Measurements from ENCODE around the gene TRAFD1. TPM values are rescaled to one million over a fixed set of nuclear protein-coding genes. Genes with fewer than 3 reads are reported as not detected.

TRAFD1 gene
- total RNA-seq, 1 donor from 2014 or later, result 40.4 TPM

DNA sequence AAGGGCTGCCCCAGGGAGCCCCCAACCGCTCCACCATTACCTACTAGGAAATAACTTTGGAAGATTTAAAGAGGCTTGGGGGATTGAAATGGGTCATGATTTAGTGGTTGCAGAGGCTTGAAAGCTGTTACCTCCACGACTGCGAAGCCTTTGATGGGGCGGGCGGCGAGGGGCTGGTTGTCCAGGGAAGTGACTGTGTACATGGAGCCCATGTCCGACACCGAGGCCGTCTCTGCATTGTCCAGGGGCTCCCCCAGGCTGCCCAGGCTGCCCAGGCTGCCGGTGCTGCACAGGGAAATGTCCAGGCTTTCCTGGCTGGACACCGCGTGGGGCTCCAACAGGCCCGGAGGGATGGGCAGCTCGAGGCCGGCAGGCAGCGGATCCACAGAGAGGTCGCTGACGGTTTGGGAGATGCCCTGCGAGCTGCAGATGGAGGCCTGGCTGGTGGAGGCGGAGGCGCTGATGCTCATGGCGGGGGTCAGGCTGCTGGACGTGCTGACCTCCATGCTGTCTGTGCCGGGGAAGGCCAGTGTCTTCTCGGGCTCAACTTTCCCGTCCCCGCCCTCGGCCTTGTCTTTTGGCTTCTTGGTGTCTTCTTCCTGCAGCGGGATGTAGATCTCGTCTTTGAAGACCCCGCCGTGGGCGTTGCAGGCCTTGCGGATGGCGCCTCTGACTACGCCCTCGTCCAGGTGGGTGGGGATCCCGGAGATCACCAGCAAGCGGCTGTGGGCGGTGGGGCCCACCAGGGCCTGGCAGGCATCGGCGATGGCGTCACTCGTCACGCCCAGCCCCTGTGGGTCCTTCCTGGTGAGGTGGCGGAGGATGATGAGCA lies 58.9 kb downstream of the TRAFD1 start:
- DNase-seq (ENCODE audit: extremely low spot score, unreplicated experiment), result no peak
- Mint-ChIP-seq H3K9me3 (no peaks in the 10 kb centered on the region), H3K4me1 (ENCODE audit: unreplicated experiment) (peaks cover 3% of the 10 kb centered on the region), H3K27me3 (no peaks in the 10 kb centered on the region), H3K27ac (no peak overlapping the region), H3K4me3 (no peak overlapping the region), H3K36me3 (peaks cover 3% of the 10 kb centered on the region)
- TF ChIP-seq, protein P1, sequence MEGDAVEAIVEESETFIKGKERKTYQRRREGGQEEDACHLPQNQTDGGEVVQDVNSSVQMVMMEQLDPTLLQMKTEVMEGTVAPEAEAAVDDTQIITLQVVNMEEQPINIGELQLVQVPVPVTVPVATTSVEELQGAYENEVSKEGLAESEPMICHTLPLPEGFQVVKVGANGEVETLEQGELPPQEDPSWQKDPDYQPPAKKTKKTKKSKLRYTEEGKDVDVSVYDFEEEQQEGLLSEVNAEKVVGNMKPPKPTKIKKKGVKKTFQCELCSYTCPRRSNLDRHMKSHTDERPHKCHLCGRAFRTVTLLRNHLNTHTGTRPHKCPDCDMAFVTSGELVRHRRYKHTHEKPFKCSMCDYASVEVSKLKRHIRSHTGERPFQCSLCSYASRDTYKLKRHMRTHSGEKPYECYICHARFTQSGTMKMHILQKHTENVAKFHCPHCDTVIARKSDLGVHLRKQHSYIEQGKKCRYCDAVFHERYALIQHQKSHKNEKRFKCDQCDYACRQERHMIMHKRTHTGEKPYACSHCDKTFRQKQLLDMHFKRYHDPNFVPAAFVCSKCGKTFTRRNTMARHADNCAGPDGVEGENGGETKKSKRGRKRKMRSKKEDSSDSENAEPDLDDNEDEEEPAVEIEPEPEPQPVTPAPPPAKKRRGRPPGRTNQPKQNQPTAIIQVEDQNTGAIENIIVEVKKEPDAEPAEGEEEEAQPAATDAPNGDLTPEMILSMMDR (conservative IDR thresholded peaks at IDR 0.05), result no peak

DNA sequence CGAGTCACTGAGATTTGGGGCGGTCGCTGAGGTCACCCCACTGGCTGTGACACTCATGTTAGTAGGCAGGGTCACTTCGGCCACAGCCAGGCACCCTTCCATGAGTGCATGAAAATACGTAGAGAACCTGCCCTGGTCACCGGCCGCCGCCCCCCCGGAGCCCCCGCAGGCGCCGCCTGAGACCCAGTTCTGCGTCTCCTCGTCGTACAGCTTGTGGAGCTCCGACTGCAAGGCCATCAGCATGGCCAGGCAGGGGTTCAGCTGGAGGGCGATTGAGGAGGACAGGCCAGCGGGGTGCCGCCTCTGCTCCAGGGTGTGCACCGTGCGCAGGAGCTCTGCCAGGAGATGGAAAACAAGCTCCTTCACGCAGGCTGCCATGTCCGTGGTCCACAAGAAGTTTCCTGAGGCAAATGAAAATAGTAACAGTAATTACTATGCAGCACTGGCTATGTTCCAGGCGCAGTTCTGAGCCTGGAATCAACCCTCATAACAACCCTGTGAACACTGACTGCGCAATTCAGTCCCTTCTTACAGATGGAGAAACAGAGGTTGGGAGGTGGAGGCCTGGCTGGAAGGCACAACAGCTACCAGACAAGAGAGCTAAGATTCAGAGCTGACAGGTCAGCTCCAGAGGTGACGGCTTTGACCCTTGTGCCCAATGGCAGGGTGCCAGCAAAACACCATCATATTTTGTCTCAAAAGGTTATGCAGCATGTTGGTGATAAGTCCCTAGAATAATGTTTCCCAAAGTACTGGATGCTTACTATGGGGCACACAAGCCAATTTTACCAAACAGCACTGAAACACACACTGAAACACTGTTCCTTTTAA lies 59.9 kb downstream of the TRAFD1 start:
- Mint-ChIP-seq H3K9me3 (no peaks in the 10 kb centered on the region), H3K36me3 (peaks cover 3% of the 10 kb centered on the region), H3K4me3 (no peak overlapping the region), H3K4me1 (ENCODE audit: unreplicated experiment) (peaks cover 3% of the 10 kb centered on the region), H3K27ac (no peak overlapping the region), H3K27me3 (no peaks in the 10 kb centered on the region)
- TF ChIP-seq, protein P1 (conservative IDR thresholded peaks at IDR 0.05), result no peak
- no peak for DNase-seq (ENCODE audit: extremely low spot score, unreplicated experiment)

DNA sequence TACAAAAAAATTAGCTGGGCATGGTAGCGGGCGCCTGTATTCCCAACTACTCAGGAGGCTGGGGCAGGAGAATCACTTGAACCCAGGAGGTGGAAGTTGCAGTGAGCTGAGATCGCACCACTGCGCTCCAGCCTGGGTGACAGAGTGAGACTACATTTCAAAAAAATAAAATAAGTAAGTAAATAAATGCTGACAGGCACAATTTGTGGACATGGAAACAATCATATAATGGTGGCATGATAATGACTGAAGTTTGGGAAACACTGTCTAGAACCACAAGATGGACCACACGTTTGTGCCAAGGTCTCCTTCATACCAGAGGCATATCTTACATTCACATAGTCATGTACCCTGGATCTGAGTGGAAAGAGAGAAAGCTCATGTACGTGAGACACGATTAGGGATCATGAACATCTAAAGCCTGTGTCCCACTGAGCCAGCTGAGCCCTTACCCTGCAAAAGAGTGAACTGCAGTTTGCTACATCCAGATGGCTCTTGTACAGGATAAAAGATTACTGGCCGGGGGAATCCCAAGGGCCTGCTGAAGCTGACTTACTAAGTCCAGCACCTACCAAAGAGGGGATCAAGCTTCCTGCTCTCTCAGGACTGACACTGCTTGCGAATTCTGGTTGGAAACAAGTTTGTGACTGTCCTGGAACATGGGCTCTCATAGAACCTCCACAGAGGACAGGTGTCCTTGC lies 62.9 kb downstream of the TRAFD1 start:
- Mint-ChIP-seq H3K36me3 (peaks cover 4% of the 10 kb centered on the region), H3K9me3 (no peaks in the 10 kb centered on the region), H3K4me3 (no peak overlapping the region), H3K27me3 (no peaks in the 10 kb centered on the region), H3K4me1 (ENCODE audit: unreplicated experiment) (no peaks in the 10 kb centered on the region), H3K27ac (no peak overlapping the region)
- TF ChIP-seq, protein P1 (conservative IDR thresholded peaks at IDR 0.05), result no peak
- no peak for DNase-seq (ENCODE audit: extremely low spot score, unreplicated experiment)

DNA sequence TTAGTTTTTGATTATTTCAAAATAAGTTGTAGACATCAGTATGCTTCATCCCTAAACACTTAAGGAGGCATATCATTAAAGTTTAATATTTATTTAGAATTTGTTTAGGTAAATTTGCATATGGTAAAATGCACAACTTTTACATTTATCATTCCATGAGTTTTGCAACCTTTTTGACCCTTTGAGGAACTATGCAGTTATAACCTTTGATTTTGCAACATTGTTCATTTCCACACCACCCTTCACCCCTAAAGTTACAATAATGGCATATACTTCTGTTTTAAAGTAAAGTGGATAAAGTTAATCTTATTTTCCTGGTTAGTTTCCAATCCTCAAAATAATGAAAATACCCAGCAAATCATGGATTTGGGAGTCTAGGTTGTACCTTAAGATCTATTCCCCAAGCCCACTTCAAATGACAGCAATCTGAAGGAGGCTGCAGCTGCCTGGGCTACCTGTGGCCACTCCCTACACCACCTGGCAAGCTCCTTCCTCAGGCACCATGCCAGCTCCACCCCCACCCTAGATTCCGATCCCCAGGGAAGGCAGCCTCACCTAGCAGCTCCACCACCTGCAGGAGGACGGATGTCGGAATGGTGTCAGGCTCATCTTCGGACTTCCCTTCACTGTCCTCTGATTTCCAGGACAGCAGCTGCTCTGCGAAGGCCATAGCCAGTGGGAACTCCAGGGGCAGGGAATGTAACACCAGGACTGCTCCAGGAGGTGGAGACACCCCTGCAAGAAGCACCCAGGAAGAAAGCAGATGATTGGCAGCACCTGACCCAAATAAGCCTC lies 65.1 kb downstream of the TRAFD1 start:
- Mint-ChIP-seq H3K36me3 (peaks cover 7% of the 10 kb centered on the region), H3K4me1 (ENCODE audit: unreplicated experiment) (no peaks in the 10 kb centered on the region), H3K27me3 (no peaks in the 10 kb centered on the region), H3K9me3 (no peaks in the 10 kb centered on the region), H3K27ac (no peak overlapping the region), H3K4me3 (no peak overlapping the region)
- DNase-seq (ENCODE audit: extremely low spot score, unreplicated experiment), result no peak
- TF ChIP-seq, protein P1 (conservative IDR thresholded peaks at IDR 0.05), result no peak

DNA sequence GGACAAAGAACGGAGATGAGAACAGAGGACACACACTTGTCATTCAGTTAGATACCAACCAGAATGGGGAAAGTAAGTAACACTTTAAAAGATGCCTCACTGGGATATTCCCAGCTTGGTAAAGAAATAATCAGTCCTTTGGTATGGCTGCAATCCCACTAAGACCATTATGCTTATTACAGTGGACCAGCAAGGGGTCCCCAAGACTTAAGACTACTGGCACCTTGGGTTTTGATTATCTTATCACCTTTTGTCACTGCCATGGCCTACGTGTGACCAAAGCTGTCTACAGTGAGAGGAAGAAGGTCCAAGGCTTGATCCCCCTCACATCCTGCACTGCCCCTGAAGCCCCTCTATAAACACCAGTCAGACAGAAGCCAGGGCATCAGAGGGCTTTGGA lies 65.8 kb downstream of the TRAFD1 start:
- no peak for DNase-seq (ENCODE audit: extremely low spot score, unreplicated experiment)
- no peaks in the 10 kb centered on the region for H3K9me3 Mint-ChIP-seq
- no peaks in the 10 kb centered on the region for H3K27me3 Mint-ChIP-seq
- H3K4me3 Mint-ChIP-seq, result no peak overlapping the region
- TF ChIP-seq, protein P1 (conservative IDR thresholded peaks at IDR 0.05), result no peak
- no peak overlapping the region for H3K27ac Mint-ChIP-seq
- H3K4me1 Mint-ChIP-seq (ENCODE audit: unreplicated experiment), result no peaks in the 10 kb centered on the region
- peaks cover 9% of the 10 kb centered on the region for H3K36me3 Mint-ChIP-seq

Measured in type B pancreatic cell (in vitro differentiated cells).